IMR-90 (cell line): ENCODE data around the gene ZNF397. TPM values are rescaled to one million over a fixed set of nuclear protein-coding genes. Genes with fewer than 3 reads are reported as not detected.

ENCODE experiments used
- ATAC-seq: fragments of 200-7000 bp; cut with Tn5 transposase; 2 replicates; pipeline ENCODE4 v1.9.1; 2020; ENCODE audit warnings: low read depth, mild to moderate bottlenecking, moderate library complexity
- BruUV-seq: library from RNA; stranded (reverse); fragments of 400-500 nt; replicated peaks from 2 replicates; lab custom pipeline; 2021; lab: Mats Ljungman, UMichigan
- CTCF ChIA-PET: fragments of 300-600 bp; formaldehyde crosslinking; extraction: SDS; loops from one replicate; lab custom pipeline; 2021; ENCODE audit warnings: antibody characterized with exemption; lab: Yijun Ruan, JAX
- POLR2A ChIA-PET: fragments of 300-600 bp; sonication (Branson Sonifier 250); formaldehyde crosslinking; loops from one replicate; lab custom pipeline; 2022; ENCODE audit warnings: antibody characterized with exemption; ENCODE audit not compliant: unreplicated experiment; lab: Charles Lee
- DNase-seq: peaks from one replicate; pipeline ENCODE4 v3.0.0; 2013
- H2AFZ ChIP-seq: replicated peaks from 2 replicates; pipeline ENCODE3; 2013; ENCODE audit warnings: low read length, mild to moderate bottlenecking; ENCODE audit not compliant: poor library complexity
- H2AK5ac ChIP-seq: 2 replicates; pipeline ENCODE4 v1.6.1; 2013; ENCODE audit warnings: low read depth, low read length, inconsistent platforms
- H2AK9ac ChIP-seq: replicated peaks from 2 replicates; pipeline ENCODE3; 2013; ENCODE audit warnings: mild to moderate bottlenecking, low read depth, low read length, moderate library complexity; ENCODE audit not compliant: poor library complexity
- H2BK120ac ChIP-seq: 2 replicates; pipeline ENCODE4 v1.6.1; 2013; ENCODE audit warnings: low read depth, low read length, inconsistent platforms
- H2BK15ac ChIP-seq: 3 replicates; pipeline ENCODE4 v1.6.1; 2013; ENCODE audit warnings: low read depth, low read length, inconsistent platforms
- H2BK20ac ChIP-seq: 2 replicates; pipeline ENCODE4 v1.6.1; 2013; ENCODE audit warnings: low read depth, mild to moderate bottlenecking, inconsistent platforms, low read length, moderate library complexity
- H2BK5ac ChIP-seq: 2 replicates; pipeline ENCODE4 v1.6.1; 2013; ENCODE audit warnings: mild to moderate bottlenecking, low read depth, low read length, inconsistent platforms; ENCODE audit not compliant: poor library complexity, severe bottlenecking
- H3K14ac ChIP-seq: replicated peaks from 2 replicates; pipeline ENCODE4 v1.6.1; 2013; ENCODE audit warnings: low read depth, low read length, inconsistent platforms
- H3K18ac ChIP-seq: 2 replicates; pipeline ENCODE4 v1.6.1; 2013; ENCODE audit warnings: low read depth, low read length, control low read depth
- H3K23ac ChIP-seq: 2 replicates; pipeline ENCODE4 v1.6.1; 2013; ENCODE audit warnings: low read depth, low read length, inconsistent platforms
- H3K27ac ChIP-seq: 2 replicates; pipeline ENCODE4 v1.5.1; 2013; ENCODE audit warnings: mild to moderate bottlenecking, control low read depth, low read length; ENCODE audit not compliant: insufficient read depth
- H3K27me3 ChIP-seq: 2 replicates; pipeline ENCODE4 v1.6.1; 2013; ENCODE audit warnings: low read length; ENCODE audit not compliant: control insufficient read depth, insufficient read depth
- H3K36me3 ChIP-seq: 2 replicates; pipeline ENCODE4 v1.6.1; 2013; ENCODE audit warnings: low read length, mixed read lengths; ENCODE audit not compliant: control insufficient read depth, insufficient read depth
- H3K4ac ChIP-seq: 2 replicates; pipeline ENCODE4 v1.6.1; 2013; ENCODE audit warnings: low read depth, low read length, inconsistent platforms
- H3K4me1 ChIP-seq: 2 replicates; pipeline ENCODE4 v1.6.1; 2013; ENCODE audit warnings: low read length, mixed read lengths; ENCODE audit not compliant: control insufficient read depth, insufficient read depth
- H3K4me2 ChIP-seq: 2 replicates; pipeline ENCODE4 v1.6.1; 2013; ENCODE audit warnings: low read depth, mild to moderate bottlenecking, control low read depth, low read length, moderate library complexity
- H3K4me3 ChIP-seq: 2 replicates; pipeline ENCODE4 v1.5.1; 2013; ENCODE audit warnings: low read depth, mild to moderate bottlenecking, control low read depth, low read length, moderate library complexity; ENCODE audit not compliant: insufficient read depth
- H3K56ac ChIP-seq: 2 replicates; pipeline ENCODE4 v1.6.1; 2013; ENCODE audit warnings: low read length, inconsistent platforms; ENCODE audit not compliant: insufficient read depth; ENCODE audit errors: extremely low read depth
- H3K79me1 ChIP-seq, 2 experiments: 2 replicates each; pipeline ENCODE4 v1.6.1; 2013; ENCODE audit warnings: low read length in 2 of 2, inconsistent platforms in 1 of 2, low read depth in 1 of 2
- H3K9ac ChIP-seq: 2 replicates; pipeline ENCODE4 v1.6.1; 2013; ENCODE audit warnings: low read depth, low read length, control low read depth
- H3K9me1 ChIP-seq: 2 replicates; pipeline ENCODE4 v1.6.1; 2013; ENCODE audit warnings: low read length, inconsistent platforms; ENCODE audit not compliant: insufficient read depth
- H3K9me3 ChIP-seq: 2 replicates; pipeline ENCODE4 v1.6.1; 2013; ENCODE audit warnings: low read length; ENCODE audit not compliant: control insufficient read depth, insufficient read depth
- H4K20me1 ChIP-seq: 2 replicates; pipeline ENCODE4 v1.6.1; 2013; ENCODE audit warnings: low read length, inconsistent platforms; ENCODE audit not compliant: insufficient read depth
- H4K5ac ChIP-seq: 2 replicates; pipeline ENCODE4 v1.6.1; 2013; ENCODE audit warnings: mild to moderate bottlenecking, low read depth, low read length, control low read depth
- H4K8ac ChIP-seq, 2 experiments: 2 replicates each; pipeline ENCODE4 v1.6.1; 2013; ENCODE audit warnings: low read depth in 2 of 2, low read length in 2 of 2, control low read depth in 1 of 2, inconsistent platforms in 1 of 2
- H4K91ac ChIP-seq: 2 replicates; pipeline ENCODE4 v1.6.1; 2013; ENCODE audit warnings: low read depth, low read length, inconsistent platforms; ENCODE audit not compliant: insufficient read depth
- BHLHE40 ChIP-seq: fragments of 150-350 bp; IDR thresholded peaks from 2 replicates; pipeline ENCODE4 v1.6.1; 2016; ENCODE audit warnings: mild to moderate bottlenecking, low read depth, low read length
- FOS ChIP-seq: fragments of 150-350 bp; IDR thresholded peaks from 2 replicates; pipeline ENCODE4 v1.6.1; 2016; ENCODE audit warnings: low read depth, low read length
- MAFK ChIP-seq: IDR thresholded peaks from 2 replicates; pipeline ENCODE4 v1.6.1; 2012; ENCODE audit warnings: low read depth, low read length, improper control_type of control experiment
- MAZ ChIP-seq: IDR thresholded peaks from 2 replicates; pipeline ENCODE4 v1.6.1; 2012; ENCODE audit warnings: low read depth, mild to moderate bottlenecking, low read length, improper control_type of control experiment, moderate library complexity, borderline replicate concordance
- MXI1 ChIP-seq: IDR thresholded peaks from 2 replicates; pipeline ENCODE4 v1.6.1; 2012; ENCODE audit warnings: low read depth, mild to moderate bottlenecking, low read length, moderate library complexity, borderline replicate concordance
- POLR2A ChIP-seq: IDR thresholded peaks from 2 replicates; pipeline ENCODE4 v1.6.1; 2012; ENCODE audit warnings: mild to moderate bottlenecking, low read depth, low read length
- RFX5 ChIP-seq: IDR thresholded peaks from 2 replicates; pipeline ENCODE4 v1.8.0; 2012; ENCODE audit warnings: low read depth, mild to moderate bottlenecking, low read length, moderate library complexity
- WGBS, 2 experiments: methylation state at CpG; one replicate each; pipeline versions ENCODE4 v1.1.5 to v1.1.7; 2013; ENCODE audit warnings: missing lambda C conversion rate in 2 of 2; ENCODE audit not compliant: insufficient read length in 1 of 2; ENCODE audit errors: extremely low coverage in 2 of 2; 5-methylcytosine and 5-hydroxymethylcytosine counted together
- dilution Hi-C: fragments of 300-500 bp; cut with HindIII; formaldehyde crosslinking; loops from one replicate; pipeline ENCODE4 v1.14.3; 2018; ENCODE audit warnings: low sequenced_read_pairs; ENCODE audit not compliant: unreplicated experiment
- in situ Hi-C: fragments of 300-500 bp; cut with MboI; formaldehyde crosslinking; loops from 3 replicates; pipeline ENCODE4 v1.14.3; 2019; ENCODE audit warnings: low sequenced_read_pairs, inconsistent platforms, mixed read lengths
- intact Hi-C: fragments of 100-400 bp; cut with micrococcal nuclease; formaldehyde crosslinking; loops from 2 replicates; pipeline ENCODE4 v1.10.0; 2022
- polyA plus RNA-seq, 3 experiments: library from polyadenylated mRNA; depleted of rRNA; stranded (reverse); fragments of >200 nt; gene quantifications; 2 replicates each; pipeline ENCODE4 v1.2.3, GENCODE V29; 2012; ENCODE audit warnings: low replicate concordance in 1 of 3
- total RNA-seq: library from RNA; depleted of rRNA; stranded (reverse); fragments of >200 nt; gene quantifications from 2 replicates; pipeline ENCODE4 v1.2.3, GENCODE V29; 2012

ZNF397 gene
- total and polyA plus RNA-seq, 2 of the 4 experiments (the other 2 are of a cell fraction), result 5.5 to 9.9 TPM

GRCh38 chr18:35303610-35304009, 62.8 kb downstream of the ZNF397 start:
- H2BK120ac ChIP-seq, result no peak overlapping the region
- no peak overlapping the region for H2BK20ac ChIP-seq
- H3K9me3 ChIP-seq, result peaks cover 75% of the 10 kb centered on the region
- no peaks in the 10 kb centered on the region for H3K9me1 ChIP-seq
- no peak overlapping the region for H3K14ac ChIP-seq
- no peak overlapping the region for H2AK5ac ChIP-seq
- DNase-seq (no peak), ATAC-seq (no peak)
- TF ChIP-seq BHLHE40 (no peak), FOS (no peak), MAFK (no peak), POLR2A (no peak), MXI1 (no peak), RFX5 (no peak), MAZ (no peak)
- no peak overlapping the region for H3K18ac ChIP-seq
- H4K8ac ChIP-seq, result no peak overlapping the region
- no peak overlapping the region for H3K23ac ChIP-seq
- no peaks in the 10 kb centered on the region for H3K4me1 ChIP-seq
- H2BK15ac ChIP-seq, result no peak overlapping the region
- no peak overlapping the region for H3K4me2 ChIP-seq
- intact Hi-C loops, result no loop called here
- ChIA-PET POLR2A (no interaction called here), CTCF (no interaction called here)
- H2AK9ac ChIP-seq, result no peak overlapping the region
- peaks cover 15 to 29% of the 10 kb centered on the region in 2 experiments for H3K79me1 ChIP-seq
- in situ Hi-C loops, result no loop called here
- H4K91ac ChIP-seq, result no peak overlapping the region
- no peak overlapping the region for H3K56ac ChIP-seq
- H2AFZ ChIP-seq, result no peak overlapping the region
- no TSS peak for BruUV-seq
- H4K20me1 ChIP-seq, result no peaks in the 10 kb centered on the region
- no peak overlapping the region for H2BK5ac ChIP-seq
- no peaks in the 10 kb centered on the region for H3K27me3 ChIP-seq
- dilution Hi-C loops, result no loop called here
- no peak overlapping the region for H3K4ac ChIP-seq
- H4K5ac ChIP-seq, result no peak overlapping the region
- WGBS, 2 experiments, result no CpG with 5 or more reads among the region's 4 CpGs
- H3K36me3 ChIP-seq, result peaks cover 36% of the 10 kb centered on the region
- no peak overlapping the region for H3K9ac ChIP-seq
- H3K27ac ChIP-seq, result no peak overlapping the region
- no peak overlapping the region for H3K4me3 ChIP-seq
